Measurements from ENCODE around the gene SERPINB1.
A peak's percentile ranks its signal among the peaks of the same experiment; 100 is the strongest.

SERPINB1 gene

DNA sequence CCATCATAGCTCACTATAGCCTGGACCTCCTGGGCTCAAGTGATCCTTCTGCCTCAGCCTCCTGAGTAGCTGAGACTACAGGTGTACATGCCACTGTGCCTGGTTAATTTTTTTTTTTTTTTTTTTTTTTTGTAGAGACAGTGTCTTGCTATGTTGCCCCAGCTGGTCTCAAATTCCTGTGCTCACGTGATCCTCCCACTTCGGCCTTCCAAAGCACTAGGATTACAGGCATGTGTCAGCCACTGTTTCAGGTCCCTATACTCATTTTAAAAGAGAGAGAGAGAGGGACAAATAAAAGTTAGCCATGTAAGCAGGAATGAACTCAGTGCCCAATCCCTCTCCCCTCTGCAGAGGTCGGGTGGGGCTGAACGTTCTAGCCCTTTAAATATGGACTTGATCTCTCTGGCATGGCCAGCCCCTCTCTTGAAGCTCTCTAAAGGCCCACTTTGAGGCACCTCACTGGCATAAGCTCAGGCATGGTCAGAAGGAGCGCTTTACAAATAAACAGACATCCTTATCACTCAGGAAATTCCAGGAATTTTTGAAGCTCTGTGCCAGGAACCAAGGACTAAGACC is 9.0 kb upstream of the SERPINB1 start:
- no peak for DNase-seq (ENCODE audit: low read depth)

DNA sequence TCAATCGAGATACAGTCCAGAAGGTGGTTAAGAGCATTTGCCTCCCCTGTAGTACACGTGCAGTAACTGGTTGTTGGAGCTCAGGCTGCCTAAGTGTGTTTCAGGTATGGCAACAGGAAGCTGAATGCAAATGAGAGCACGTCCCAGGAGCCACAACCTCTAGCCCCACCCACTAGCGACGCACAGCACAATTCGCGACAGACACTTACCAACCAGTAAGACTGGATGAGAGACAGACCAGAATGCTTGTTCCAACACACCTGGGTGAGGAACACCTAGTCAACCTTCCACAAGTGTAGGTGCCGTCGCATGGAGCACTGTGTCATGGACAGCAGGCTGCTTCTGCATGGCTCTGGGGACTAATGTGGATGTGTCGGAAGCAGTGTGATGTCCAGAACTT is 7.2 kb upstream of the SERPINB1 start:
- peak; percentile 33 for DNase-seq (ENCODE audit: low read depth)

DNA sequence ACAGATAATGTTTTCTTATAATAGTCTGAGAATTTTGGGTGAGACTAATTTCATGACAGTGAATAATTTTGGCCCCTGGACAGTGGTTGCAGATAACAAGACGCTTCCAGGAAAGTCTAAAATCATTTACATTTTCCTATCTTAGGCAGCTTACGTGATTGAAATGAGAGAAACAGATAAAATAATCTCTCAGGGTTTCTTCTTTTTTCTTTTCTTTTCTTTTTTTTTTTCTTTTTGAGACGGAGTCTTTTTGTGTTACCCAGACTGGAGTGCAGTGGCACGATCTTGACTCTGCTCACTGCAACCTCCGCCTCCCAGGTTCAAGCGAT is 4.2 kb upstream of the SERPINB1 start:
- DNase-seq (ENCODE audit: low read depth) = no peak

DNA sequence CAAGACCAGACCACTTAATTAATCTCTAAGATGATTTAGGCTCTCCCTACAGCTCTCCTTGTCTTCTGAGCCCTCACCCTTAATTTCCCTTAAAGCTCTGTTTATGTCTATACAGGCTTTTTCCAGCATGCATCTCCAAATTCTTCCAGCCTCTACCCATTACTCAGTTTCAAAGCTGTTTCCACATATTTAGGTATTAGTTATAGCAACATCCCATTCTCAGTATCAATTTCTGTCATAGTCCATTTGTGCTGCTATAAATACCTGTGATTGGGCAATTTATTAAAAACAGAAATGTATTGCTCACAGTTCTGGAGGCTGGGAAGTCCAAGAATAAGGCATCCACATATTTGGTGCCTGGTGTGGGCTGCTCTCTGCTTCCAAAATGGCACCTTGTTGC is 2.3 kb upstream of the SERPINB1 start:
- DNase-seq (ENCODE audit: low read depth) = no peak

DNA sequence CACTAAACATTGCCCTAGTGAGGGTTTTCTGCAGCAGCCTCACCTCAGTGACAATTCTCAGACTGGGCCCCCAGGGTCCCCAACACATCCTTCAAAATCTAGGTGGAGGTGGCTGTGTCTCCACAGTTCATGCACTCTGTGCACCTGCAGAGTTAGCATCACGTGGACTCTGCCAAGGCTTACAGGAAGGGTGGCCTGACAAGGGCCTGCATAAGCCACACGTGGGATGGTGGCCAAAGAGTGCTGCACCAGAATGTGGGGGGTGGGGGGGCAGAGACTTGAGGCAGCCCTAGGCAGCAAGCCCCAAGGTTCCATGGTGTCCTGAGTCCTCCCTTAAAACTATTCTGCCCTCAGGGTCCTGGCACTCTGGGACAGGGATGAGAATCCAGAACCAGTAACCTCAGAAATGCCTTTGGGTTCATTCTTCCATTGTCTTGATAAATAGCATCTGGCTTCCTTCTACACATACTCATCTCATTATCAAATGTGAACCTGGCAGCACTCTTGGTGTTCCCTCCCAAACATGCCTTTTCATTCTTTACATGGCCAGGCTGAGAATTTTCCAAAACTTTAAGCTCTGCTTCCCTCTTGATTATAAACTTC is 1.6 kb upstream of the SERPINB1 start:
- DNase-seq (ENCODE audit: low read depth) = no peak

DNA sequence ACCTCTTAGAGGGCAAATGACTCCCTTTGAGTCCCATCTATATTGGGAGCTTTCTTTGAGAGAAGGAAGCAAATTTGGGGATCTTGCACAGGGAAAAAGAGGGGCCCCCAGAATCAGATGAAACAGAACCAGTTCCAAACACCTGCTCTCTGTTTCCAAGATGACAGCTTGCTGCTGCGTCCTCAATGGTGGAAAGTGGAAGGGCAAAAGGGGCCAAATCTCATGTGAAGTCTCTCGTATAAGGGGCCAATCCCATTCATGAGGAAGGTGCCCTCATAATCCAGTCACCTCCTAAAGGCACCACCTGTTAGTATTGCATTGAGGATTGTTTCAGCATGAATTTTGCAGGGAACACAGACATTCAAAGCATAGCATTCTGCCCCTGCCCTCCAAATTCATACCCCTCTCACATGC is 483 bp upstream of the SERPINB1 start:
- no peak for DNase-seq (ENCODE audit: low read depth)

DNA sequence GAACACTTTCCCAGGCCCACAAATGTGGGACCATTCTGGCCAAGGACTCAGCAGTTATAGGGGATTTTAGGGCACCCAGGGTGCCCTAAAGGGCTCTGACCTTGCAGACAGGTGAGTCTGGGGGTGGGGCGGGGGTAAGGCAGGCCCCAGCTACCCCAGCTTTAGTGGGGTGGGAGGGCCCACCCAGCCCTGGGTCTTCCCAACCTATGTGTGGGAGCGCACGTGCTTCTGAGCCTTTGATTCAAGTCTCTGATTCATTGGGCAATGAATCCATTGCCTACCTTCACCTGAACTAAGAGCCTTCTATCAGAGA is 958 bp downstream of the SERPINB1 start:
- DNase-seq (ENCODE audit: low read depth) = no peak

DNA sequence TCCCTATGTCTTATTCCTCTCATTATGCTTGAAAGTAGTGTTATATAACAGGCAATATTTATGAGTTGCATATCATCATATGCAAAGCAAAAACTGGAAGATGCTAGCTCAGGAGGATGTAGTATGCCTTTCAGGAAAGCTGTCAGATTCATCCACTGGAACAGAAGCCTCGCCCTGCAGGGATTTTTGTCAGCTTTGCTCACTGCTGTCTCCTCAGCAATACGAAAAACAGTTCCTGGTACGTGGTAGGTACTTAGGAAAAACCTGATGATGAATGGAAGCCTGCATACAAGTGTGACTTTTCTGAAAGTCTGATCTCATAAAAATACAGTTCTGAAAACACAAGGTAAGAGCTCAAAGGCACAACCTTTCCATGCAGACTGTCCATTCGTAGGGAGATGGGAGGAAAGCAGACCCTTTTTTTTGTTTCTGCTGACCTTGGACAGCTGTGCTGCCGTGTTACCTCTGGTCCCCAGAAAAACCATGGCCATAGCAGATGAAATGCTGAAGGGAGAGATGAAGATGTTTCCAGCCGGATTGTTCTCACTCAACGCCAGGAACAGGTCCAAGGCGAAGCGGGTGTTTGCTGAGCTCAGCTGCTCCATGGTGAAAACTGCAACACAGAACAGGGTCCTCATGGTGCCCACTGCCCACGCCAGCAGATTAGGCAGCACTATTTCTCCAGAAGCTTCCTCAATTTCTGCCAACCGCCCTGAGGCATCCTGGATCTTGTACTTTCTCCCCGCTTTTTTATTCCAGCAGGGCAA is 1.5 kb downstream of the SERPINB1 start:
- no peak for DNase-seq (ENCODE audit: low read depth)

DNA sequence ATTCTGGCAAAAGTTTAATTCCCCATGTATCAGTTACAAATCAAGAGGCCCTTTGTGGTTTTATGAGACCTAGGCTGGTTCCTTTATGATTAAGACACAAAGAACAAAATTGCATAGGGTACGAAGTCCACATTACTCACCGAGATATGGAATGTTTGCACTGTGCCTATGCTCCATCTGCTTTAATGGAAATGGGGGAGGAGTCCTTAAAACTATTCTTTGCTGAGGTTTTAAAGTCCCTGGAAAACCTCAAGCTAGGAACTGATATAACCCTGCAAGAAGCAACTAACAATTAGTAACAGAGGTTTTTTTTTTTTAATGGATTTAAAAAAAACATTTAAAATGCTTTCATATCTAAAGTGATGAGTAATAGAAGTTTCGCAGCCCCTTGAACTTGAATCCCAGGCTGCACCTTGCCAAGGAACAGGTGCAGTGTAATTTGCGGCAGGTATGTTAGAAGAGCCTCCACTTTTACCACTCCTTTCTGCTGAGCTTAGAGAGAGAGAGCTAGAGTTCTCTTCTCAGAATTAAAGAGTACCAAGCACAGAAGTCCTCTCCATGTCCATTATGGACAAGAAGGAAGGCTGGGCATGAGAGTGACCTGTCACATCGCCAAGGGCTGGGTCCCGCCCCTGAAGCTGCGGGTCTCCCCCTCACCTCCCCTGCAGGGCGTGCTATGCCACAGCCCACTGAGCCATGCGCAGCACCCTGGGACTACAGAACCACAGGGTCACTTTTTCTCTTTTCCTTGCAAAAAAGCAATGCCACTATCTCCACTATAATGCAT is 2.3 kb downstream of the SERPINB1 start:
- no peak for DNase-seq (ENCODE audit: low read depth)

DNA sequence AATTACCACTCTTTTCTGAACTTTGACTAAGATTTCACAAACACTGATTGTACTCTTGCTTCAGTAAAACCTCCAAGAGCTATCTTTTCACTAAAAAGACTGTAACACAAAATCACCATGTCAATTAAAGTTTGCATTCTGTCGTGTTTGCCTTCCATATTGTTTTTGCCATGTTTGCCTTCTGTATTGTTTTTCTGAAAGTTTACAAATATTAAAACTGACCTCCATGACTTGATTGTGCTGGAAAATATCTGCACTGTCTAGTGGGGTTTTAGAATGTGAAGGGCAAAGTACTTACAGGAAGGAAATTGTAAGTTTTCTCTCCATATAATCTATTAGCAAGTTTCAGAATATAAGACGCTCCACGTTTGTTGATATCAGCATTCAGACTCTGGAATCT is 3.4 kb downstream of the SERPINB1 start:
- no peak for DNase-seq (ENCODE audit: low read depth)

DNA sequence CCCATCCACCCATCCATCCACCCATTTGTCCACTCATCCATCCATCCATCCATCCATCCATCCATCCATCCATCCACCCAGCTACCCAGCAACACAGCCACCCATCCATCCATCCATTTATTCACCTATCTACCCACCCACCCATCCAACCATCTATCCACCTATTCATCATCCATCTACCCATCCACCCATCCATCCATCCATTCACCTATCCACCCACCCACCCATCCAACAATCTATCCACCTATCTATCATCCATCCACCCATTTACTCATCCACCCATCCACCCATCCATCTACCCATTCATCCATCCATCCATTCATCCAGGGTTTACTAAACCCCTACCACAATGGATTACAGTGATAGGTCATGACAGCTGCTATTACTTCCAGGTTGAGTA is 7.4 kb downstream of the SERPINB1 start:
- no peak for DNase-seq (ENCODE audit: low read depth)

DNA sequence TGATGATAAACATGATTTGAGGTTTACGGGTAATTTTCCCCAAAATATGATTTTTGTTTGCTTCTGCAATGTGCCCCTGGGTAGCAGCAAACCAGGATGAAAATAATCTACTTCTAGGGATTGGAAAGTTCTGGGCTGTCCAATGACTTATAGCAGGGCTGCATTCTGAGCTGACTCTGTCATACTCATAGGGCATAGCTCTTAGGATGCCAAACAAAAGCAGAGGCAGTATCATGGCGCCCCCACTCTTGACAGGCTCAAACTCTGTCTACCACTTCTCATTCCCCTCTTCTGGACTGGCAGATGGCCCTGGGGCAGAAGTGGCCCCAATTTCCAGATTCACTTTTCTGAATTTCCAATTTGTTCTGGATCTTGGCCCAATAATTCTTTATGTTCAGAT is 10.3 kb downstream of the SERPINB1 start:
- DNase-seq (ENCODE audit: low read depth) = no peak

DNA sequence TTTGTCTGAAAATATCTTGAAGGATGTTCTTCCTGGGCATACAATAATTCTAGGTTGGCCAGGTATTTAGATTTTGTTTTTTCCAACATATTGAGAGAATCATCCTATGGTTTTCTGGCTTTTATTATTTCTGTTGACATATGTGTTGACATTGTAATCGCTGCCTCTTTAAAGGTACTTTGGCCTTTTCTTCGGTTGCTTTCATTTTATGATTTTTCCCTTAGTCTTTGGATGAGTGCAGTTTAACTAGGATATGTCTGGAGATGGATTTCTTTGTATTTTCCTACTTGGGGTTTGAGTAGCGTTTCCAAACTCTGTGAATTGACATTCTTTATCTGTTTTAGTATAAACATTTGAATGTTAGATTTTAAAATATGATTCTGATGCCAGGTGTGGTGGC is 11.5 kb downstream of the SERPINB1 start:
- DNase-seq (ENCODE audit: low read depth) = no peak

DNA sequence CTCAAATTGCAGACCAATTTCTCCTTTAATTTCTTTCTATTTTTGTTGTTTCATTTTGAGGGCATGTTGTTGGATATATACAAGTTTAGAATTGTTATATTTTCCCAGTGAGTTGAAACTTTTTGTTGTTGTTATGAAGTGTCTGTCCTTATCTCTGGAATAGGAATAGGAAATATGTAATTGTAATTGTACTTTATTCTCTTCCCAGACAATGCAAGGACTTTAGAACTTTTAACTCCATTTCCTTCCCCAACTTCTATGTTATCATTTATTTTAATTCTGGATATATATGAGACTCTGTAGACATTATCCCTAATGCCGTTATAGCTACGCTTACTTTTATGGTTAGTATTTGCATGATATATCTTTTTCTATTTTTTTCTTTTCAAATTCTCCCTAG is 12.4 kb downstream of the SERPINB1 start:
- no peak for DNase-seq (ENCODE audit: low read depth)

DNA sequence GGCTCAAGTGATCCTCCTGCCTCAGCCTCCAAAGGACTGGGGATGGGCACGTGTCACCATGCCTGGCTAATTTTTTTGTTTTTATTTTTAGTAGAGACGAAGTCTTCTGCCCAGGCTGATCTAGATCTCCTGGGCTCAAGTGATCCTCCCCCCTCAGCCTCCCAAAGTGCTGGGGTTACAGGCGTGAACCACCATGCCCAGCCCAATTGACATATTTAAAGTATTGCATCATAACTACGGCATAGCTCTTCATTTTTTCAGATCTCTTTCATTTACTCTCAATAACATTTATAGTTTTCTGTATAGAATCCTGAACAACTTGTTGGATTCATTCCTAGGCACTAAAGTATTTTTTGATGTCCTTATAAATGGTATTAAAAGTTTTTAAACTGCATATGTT is 13.0 kb downstream of the SERPINB1 start:
- no peak for DNase-seq (ENCODE audit: low read depth)

DNA sequence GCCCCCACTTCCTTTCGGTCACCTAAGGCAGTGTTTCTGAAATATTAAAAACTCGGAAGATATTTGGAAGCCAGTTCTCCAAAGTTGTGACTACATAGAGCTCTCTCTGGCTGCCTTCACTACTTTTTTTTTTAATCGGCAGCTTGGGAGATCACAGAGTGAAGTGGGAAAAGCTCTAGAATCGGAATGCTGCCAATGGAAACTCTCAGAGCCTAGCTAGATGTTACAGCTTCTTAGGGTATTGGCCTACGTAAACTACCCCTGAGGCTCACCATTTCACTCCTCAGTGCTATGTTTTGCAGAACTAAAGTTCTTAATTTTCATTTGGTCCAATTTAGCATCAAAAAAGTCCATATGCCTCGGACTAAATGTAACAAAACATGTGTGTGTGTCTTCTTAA is 14.5 kb downstream of the SERPINB1 start:
- no peak for DNase-seq (ENCODE audit: low read depth)

DNA sequence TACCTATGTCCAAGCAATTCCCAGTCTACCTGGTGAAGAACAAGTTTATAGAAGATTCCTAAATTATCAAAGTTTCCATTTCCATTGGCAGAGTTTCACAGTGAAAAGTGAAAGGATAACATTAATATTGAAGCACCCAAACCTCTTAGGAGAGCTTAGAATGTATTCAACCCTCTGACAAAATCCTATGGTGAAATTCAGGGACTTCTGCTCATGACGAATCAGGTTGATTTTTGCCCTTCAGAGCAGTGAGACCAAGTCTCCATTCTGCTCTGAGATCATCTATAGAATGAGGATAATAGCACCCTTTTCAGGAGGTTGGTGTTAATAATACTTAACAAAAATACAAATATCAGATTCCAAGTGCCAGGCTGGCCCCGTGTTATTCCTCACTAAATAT is 15.5 kb downstream of the SERPINB1 start:
- DNase-seq (ENCODE audit: low read depth) = no peak

DNA sequence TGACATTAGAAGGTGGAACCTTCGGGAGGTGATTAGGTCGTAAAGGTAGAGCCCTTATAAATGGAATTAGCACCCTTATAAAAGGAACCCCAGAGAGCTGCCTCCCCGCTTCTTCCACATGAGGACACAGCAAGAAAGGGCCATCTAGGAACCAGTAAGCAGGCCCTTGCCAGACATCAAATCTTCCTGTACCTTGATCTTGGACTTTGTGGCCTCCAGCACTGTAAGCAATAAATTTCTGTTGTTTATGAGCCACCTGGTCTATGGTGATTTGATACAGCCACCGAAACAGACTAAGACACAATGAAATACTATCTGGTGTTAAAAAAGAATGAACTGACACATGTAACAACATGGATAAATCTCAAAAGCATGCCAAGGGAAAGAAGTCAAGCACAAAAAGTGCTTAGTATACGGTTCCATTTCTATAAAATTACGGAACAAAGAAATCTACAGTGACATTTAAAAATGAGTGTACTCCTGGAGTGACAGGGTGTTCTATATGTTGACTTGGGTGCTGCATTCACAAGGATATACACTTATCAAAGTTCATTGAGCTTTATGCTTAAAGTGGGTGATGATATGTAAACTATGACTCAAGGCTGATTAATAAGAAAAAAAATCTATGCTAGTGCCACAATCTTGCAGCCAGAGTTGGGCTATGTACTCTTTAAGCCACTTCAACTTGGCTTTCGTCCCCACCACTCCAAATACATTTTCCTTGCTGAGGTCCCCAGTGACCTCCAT is 18.4 kb downstream of the SERPINB1 start:
- no peak for DNase-seq (ENCODE audit: low read depth)

DNA sequence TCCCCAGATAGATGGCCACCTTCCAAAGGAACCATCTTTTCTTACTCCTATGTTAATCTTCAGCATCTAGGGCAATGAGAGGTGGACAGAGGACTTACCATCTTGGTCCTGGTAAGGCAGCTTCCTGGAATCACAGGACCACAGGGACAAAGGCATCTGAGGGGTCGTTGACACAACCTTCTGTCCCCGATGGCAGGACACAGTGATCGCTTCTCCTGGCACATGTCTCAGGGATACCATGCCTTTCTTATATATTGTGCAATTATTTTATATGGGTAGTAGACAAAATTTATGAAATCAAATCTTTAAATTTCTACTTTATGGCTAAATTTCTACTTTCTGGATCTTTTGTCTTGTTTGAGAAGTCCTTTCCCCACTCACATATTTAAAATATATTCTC is 20.1 kb downstream of the SERPINB1 start:
- DNase-seq (ENCODE audit: low read depth) = no peak

DNA sequence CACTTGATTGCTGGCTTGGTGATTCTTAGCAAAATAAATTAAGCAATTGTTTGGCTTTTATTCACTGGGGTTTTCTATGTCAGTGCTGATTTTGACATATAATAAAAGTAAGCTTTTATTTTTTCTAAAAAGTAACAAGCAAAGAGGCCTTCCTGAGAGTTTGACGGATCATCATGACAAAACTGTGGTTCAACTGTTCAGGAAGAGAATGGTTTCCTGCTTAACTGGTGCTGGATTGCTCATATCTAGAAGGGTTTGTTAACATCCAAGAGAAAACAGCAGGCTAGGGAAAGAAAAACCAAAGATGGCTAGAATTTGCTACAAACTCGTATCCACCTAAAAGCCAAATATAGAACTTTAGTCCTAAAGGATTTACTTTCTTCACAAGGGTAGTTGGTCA is 21.2 kb downstream of the SERPINB1 start:
- DNase-seq (ENCODE audit: low read depth) = no peak

DNA sequence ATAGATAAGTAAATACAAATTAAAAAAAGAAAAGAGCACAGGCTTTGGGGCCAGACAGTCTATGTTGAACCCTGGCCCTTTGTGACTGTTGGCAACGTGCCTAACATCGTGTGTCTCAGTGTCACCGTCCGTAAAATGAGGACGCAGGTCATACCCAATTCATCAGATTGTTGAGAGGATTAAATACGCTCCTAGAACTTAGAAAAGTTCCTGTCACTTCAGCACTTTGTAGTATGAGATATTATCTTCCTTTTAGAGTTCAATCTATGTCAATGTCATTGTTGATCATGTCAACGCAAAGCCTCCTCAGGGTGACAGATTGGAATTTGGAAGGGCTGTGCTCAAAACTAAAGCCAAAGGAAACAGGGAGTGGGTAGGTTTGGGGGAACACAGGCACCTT is 21.7 kb downstream of the SERPINB1 start:
- no peak for DNase-seq (ENCODE audit: low read depth)

DNA sequence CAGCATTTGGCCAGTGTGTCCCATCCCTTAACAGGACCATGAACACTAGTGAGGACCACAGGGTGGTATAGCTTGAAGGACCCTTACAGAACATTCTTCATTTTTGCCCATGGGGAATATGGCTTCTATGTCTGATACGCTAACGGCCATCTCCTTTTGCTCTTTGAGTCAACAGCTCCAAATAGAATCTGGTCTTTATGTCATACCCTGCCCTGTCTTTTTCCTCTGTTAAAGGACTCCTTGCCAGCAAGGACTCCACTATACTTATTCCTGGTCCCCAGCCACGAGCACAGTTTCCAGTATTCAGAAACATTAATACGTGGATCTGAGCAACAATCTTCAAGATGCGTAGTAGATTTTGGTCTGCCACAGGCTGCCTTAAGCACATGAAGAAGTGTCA is 22.5 kb downstream of the SERPINB1 start:
- DNase-seq (ENCODE audit: low read depth) = no peak

DNA sequence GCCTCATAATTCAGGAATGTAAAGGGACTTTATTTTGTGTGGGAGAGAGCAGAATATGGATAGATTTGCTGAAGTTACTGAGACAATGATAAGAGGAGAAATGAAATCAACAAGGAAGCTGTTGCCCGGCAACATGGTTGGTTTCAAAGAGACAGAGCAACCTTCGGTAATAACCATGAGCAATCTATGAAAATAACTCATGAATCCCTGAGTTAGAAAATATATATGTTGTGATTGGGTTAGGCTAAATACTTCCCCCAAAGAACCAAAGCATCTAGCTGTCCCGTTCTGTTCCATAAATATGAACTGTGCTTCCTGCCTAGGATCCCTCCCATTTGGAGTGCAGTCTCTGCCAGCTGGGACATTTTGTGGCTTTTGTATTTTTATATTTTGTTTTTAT is 23.1 kb downstream of the SERPINB1 start:
- DNase-seq (ENCODE audit: low read depth) = no peak
